OCI-M2 (cell line): ENCODE results near the gene CUEDC2.

Source experiments
- DNase-seq: peaks from one replicate; lab custom pipeline; 2025; ENCODE audit not compliant: unreplicated experiment; lab: John Stamatoyannopoulos, UW

CUEDC2 gene

DNA sequence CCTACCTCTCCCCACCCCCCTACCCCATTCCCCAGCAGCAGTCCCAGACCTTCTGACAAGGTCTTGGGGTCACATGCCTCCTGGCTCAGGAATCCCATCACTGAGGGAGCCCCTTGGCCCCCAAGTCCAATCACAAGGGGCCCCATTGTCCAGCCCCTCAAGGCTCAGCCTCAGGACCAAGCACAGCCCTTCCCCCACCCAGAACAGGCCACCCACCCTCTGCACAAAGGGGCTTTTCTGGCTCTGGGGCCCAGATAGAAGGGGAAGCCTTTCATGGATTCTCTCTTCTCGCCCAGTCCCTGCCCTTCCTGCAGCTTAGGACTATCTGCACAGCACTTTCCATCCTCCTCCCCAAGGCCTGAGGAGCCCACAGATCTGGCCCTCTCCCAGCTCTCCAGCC, 6.9 kb downstream of the CUEDC2 start:
- no peak for DNase-seq

DNA sequence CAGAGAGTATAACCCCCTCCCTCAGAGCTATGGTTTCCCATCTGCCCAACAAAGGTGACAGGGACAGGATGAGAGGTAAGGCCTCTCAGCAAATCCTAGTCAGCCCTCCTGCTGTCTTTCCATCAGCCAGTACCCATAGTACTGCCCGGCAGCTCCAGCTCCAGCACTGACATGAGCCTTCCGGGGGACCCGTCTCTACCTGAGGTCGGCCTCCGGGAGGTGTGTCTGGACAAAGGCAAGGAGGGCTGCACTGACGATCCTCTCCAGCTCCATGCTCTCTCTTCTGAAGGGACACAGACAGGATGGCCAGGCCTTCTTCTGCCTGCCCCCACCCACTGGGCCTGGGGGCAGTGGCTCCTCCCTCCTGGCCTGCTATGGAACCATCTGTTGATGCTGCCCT, 7.5 kb downstream of the CUEDC2 start:
- no peak for DNase-seq

DNA sequence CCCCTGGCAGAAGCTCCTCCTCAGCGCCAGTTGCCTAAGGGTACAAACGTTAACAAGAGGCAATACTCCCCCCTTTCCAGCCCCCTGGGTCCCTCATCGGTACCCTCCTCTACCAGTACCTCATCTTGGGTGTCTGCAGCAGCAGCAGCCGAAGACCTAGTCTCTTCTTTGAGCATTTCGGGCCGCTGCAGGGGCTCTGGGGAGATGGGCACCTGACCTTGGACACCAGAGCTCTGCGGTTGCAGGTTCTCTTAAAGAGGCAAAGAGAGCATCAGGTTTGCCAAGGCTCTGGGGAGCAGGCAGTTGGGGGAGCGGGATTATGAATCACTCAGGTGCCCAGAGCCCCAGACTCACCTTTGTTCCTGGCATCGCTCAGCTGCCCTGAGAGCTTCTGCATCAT, 8.2 kb downstream of the CUEDC2 start:
- no peak for DNase-seq

DNA sequence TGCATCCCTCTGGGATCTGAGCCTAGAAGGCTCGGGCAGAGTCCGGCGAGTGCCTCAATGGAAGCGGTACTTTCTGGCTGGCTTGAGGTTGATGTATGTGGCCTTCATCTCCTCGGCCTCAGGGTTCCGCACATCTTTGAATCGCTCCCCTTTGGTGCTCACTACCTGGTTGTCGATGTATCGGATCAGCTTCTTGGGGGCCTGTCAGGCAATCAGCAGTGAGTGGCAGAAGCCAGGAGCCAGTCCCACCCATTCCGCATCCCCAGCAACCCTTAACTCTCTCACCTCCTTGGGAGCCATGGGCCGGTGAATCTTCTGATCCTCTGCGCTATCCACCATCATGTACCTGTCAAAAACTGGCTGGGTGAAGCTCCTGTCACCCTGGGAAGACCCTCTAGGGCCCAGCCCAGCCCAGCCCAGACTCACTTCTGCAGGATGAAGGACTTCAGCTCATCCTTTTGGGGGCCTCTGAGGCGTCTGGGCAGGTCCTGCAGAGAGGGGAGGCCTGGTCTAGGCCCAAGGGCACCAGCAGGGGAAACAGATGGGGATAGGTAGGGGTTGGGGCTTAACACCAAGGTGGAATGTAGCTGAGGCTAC, 8.9 kb downstream of the CUEDC2 start:
- DNase-seq = no peak

DNA sequence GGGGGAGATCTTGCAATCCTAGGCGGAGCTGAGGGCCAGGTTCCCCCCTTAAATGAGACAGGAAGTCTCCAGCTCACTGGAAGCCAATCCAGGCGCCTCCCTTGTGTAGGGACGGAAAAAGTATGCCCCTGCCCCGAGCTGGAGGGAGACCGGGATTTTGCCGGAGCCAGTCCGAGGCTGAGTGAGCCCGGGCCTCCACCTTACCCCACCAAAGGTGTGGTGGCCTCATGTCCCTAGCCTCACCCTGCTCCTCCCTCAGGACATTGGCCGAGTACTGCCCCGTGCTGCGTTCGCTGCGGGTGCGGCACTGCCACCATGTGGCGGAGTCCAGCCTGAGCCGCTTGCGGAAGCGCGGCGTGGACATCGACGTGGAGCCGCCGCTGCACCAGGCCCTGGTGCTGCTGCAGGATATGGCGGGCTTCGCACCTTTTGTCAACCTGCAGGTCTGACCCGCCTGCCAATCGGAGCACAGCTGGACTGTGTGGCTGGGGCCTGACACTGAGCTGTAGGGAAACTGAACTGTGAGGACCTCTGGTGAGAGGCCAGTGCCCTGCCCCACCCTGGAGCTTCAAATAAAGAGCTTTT, 9.7 kb downstream of the CUEDC2 start:
- DNase-seq = no peak

DNA sequence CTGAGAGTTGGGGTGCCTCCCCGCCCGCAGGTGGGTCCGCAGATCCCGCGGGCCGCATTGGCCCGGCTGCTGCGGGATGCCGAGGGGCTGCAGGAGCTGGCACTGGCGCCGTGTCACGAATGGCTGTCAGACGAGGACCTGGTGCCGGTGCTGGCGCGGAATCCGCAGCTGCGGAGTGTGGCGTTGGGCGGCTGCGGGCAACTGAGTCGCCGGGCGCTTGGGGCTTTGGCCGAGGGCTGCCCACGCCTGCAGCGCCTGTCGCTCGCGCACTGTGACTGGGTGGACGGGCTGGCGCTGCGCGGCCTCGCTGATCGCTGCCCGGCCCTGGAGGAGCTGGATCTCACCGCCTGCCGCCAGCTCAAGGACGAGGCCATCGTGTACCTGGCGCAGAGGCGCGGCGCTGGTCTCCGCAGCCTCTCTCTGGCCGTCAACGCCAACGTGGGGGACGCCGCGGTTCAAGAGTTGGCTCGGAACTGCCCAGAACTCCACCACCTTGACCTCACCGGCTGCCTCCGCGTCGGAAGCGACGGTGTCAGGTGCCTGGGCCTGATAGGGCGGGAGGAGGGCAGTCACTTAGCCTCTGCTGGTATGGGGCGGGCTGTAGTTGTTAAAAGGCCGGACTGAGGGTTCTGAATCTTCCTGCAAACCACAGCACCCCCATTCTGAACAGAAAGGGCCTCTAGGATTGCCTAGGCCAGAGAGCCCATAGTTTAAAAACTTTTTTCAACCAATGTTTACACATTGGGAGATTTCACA, 10.4 kb downstream of the CUEDC2 start:
- no peak for DNase-seq

DNA sequence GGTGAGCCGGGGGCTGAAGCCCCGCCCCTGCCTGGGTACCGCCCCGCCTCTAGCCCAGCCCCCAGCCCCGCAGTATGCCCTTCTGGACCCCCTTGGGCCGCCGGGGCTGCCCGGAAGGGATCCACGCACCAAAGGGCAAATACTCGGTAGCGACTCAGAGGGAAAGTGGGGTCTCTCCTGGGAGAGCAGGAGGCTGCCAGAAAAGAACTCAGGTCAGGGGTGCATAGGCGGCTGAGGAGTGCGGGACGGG, 10.9 kb downstream of the CUEDC2 start:
- no peak for DNase-seq

DNA sequence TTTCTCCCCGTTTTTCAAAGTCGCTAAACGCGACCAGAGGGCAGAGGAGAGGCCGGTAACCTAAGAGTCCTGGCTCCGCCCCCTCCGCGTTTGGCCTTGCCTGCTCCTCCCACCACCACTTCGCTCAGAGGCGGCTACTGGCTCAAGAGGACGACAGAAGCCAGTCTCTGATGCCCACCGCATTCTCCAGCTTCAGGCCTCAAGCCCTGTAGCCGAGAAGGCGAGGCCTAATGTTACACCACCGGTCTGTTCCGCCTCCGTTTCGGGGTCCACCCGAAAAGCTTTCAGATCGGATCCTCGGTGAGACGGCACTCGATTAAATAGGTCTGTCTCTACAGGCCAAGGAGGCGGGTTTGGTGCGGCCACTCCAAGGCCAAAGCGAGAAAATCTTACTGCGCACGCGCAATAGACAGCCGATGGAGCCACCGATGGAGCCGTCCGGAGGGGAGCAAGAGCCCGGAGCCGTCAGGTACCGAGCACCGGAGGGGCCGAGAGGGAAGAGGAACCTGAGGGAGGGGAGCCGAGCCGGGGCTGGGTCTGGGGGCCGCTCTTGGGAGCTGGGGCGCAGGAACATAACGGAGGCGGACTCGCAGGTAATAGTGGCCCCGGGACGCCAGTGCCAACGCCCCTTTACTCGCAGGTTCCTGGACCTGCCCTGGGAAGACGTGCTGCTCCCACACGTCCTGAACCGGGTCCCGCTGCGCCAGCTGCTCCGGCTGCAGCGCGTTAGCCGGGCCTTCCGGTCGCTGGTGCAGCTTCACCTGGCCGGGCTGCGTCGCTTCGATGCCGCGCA, 11.5 kb downstream of the CUEDC2 start, which contains the start of gene FBXL15:
Gene FBXL15, plus strand, starts transcription at position 123 of the 793 bp plus-strand sequence. Its CDS starts 294 bp downstream, at position 417.
- peak; percentile 96 for DNase-seq

DNA sequence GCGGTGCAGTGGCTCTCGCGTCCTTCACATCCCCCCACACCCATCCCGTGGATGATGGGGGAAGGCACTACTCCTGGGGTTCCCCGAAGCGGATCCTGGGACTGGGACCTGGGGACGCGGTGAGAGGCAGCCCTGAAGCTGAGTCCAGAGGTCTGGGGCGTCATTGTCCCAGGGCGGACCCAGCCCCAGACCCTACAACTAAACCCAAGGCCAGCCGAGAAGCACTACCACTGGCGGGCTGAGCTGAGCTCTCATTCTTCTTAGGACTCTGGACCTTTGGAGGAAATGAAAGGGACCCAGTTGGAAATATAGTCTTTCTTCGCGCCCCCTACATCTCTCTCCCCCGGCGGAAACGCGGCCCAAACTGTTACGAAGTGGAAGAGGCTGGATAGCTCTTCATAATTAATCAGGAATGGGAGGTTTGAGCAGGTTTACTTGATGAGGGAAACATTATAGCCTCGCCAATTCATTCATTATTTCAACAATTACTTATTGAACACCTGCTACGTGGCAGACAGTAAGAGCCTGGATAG, 12.1 kb downstream of the CUEDC2 start:
- DNase-seq = no peak

DNA sequence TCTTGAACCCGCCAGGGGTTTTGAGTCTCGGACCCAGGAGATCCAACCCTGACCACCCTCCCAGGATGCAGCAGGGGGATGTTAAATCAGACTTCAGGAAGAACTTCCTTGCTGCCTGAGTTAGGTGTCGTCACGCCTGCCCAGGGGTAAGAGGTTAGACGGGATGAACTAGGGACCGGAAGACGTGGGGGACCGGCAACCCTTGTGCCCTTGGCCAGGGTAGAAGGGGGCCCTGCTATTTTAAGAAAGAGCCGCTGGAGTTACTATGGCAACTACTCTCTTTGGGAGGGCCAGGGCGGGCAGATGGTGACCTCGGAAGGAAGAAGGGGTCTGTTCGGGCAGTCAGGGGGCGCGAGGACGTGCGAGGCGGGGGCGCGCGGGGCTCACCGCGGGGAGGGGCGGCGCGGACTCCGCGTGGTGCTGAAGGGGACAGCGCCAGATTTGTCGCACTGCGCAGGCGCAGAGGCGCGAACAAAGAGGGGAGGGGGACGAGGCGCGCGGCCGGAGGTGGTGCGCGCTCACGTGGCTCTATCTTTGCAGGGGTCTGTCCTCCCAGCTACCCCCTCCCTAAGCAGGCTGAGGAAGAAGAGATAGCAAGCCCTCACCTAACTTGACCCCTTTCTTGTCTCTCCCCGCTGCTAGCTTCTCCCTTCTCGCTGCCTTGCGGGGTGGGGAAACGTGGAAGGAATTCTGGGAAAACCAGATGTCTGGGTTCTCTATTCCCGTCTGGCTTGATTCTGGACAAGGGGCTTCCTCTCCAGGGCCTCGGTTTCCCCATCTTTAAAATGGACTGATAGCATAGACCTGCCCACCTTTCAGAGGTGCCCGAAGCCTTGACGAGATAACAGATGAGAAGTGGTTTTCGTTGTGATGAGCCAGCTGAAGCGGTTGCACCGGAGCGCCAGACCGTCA, 12.8 kb downstream of the CUEDC2 start:
- peak; percentile 78 for DNase-seq

DNA sequence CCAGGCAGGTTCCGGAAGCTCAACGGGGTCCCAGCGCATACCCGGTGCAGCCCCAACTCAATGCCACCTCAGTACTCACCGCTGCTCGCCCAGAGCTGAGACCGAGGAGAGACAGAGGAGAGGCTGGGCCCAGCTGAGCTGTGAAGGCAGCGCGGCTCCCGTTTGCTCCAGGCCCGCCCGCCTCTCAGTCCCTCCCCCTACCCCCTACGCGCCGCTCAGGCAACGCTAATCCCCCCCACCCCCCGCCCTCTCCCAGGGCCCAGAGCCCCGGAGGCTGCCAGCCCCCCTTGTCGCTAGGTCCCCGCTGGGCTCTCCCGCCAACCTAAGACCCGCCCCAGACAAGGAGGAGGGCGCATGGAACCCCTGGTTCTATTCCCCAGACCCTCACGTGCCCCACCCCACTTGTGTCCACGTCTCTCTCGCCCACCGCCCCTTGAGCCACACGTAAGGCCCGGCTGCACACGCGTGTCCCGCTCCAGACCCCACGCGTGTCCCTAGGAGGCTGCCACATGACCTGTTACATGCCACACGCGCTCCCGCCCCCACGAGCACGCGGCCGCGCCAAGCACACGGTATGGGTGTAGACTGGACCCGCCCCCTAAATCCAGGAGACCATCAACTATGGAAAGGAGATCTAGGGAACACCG, 13.6 kb downstream of the CUEDC2 start, which contains the start of gene PSD:
Gene PSD, minus strand, starts transcription at position 164 of the 647 bp plus-strand sequence. CDS start 1,747 bp downstream, outside the sequence.
- no peak for DNase-seq

DNA sequence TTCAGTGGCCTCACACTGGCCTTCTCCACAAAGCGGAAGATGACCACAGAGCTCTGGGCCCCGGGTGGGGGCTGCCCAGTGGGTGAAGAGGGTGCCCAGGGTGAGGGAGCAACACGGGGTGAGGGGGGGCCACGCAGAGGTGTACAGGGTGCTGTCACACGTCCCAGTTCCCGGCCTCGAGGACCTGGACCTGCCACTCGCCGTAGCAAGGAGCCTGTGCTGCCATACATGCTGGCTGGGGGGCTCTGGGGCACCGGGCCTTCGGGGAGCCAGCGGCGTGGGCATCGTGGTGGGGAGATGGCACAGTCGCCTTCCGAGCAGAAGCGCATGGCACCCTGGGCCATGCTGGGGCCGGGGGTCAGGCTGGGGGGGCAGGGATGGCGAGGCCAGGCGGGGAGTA, 15.7 kb downstream of the CUEDC2 start:
- no peak for DNase-seq

DNA sequence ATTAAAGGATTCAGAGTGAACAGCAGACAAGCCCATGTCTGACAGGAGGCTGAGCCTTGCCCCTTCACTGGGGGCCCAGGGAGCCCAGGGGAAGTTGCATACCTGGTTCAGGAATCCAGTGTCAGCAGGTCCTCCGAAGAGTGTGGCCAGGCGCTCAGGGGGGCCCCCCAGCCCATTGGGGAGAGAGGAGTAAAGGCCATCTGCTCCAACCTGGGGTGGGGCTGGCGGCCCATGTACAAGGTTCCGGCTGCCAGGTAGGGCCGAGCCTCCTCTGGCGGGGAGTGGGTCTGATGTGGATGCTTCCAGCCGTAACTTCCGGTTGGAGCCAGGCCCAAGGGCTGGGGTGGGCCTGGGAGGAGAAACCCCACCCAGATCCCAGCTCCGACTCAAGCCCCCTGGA, 16.1 kb downstream of the CUEDC2 start:
- no peak for DNase-seq

DNA sequence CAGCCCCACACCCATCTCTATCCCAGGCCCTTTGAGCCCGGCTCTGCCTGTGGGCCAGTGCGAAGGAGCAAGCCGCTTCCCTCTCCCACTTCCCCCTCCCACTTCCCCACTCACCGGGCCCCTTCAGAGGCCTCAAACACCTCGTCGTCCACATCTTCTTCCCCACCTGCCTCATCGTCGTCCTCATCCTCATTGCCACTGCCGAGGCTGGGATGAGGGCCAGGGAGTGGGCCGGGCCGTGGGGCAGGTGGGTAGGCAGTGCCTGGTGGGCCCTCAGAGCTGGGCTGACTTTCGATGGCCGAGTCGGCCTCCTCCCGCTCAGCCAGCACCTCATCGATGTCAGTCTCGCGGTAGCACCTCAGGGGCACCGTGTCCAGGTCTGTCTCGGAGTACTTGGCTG, 17.6 kb downstream of the CUEDC2 start:
- DNase-seq = no peak

DNA sequence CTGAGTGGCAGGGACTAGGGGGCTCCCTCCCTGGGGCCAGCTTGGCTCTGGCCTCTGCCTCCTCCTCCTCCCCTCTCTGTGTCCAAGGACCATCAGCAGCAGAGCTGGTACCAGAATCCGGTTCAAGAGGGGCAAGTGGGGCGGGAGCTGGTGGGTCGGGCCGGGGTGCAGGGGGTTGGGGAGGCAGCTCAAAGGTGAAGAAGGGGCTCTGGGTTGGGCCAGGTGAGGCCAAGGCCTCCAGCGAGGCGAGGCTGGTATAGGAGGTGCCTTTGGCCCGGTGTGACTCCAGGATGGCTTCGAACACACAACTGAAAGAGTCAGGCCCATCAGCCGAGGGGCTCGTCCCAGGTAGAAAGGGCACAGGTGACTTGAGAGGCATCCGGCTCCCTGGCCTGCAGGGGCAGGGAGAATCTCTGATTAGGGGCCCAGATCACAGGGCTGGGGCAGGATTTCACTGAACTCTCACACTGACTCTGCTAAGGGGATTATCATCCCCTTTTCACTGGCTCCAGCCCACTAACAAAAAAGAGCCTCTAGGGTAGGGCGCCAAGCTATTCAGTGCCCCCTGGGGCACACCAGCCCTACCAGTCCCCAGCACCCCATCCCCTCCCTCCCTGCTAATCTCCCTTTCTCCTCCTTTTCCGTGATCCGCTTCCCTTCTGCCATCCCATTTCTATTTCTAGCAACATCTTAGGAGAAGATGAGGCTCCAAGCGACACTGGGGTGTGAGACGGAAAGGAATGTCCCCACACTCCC, 18.4 kb downstream of the CUEDC2 start:
- DNase-seq = no peak

DNA sequence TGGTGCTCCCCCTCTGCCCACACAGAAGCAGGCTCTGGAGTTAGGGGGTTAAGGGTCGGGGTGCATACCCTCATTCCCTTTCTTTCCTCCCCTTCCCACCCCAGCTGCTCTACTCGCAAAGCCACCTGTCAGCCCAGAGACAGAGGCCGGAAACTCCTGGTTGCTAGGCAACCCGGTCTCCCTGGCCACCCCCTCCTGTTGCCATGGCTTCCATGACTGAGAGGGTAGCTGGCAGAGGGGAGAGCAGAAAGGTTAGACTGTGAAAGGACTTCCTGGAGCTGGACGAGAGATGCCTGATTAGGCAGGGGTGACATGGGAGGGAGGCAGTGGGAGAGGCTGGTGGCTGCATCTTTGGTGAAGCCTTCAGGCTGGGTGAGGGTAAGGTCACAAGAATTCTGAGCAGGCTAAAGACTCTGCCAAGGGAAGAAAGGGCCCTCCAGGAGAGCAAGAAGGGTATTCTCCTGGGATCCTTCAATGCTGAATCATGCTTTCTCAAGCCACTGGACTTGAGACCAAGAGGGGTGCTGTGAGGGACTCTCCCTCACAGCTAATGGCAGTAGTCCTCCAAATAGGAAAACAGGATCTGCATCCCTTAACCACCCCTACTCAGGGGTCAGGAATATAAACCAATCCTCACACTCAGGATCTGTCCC, 19.2 kb downstream of the CUEDC2 start:
- DNase-seq = no peak

DNA sequence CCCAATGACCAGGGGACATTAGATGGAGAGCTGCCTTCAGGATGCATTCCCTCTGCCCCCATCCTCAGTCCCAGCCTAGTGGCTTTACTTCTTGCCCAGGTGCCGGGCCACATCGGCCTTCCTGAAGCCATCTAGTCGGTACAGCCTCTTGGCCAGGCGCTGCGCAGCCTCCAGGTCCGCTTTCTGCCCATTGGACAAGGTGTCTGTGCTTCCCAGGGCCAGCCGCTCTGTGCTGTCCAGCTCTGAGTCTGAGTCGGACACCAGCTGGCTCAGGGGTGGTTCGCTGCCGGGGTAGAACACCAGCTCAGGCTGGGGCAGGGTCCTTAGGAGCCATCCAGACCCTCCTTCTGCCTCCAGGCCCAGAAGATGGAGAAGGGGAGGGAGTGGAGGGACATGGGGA, 20.1 kb downstream of the CUEDC2 start:
- DNase-seq = no peak

DNA sequence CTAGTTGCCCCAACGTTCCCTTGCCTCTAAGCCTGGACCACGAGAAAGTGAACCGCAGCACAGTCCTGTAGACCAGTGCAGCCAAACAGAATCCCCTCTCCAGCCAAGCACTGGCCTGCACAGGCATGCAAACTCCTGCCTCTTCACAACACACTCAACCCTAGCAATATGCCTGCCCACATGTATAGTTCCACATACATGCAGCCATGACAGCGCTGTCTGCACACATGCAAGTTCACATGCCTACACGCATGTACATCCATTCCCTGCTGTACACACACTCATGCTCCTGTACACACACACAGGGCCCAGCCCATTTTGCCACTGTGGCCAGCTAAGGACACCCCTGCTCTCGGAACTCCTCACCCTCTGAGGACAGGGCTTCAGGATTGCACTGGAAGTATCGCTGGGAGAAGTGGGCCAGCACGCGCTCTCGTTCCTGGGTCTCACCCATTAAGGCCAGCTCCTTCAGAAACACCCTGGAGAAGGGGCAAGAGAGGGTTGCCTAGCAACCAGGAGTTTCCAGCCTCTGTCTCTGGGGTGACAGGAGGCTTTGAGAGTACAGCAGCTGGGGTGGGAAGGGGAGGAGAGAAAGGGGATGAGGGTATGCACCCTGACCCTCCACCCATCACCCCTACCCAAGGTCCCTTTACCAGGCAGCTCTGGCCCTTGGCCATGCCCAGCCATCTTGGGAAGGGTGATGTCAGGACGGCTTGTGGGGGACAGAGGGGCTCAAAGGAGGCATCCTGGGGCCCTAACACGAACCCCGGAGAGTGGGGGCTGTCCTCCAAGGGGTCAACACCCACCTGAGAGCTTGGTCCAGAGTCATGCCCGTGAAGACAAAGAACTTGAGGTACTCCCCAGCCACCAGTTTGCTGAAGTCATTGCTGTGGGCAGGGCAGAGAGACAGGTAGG, 20.8 kb downstream of the CUEDC2 start:
- no peak for DNase-seq
